HCT116 (cell line): ENCODE measurements around the gene LYRM4.

Experiments
- CTCF ChIP-seq, 3 experiments: fragments of 200-600 bp in 1 of 3; sonication (generic) in 1 of 3; IDR thresholded peaks in 2 of 3; conservative IDR thresholded peaks in 1 of 3; 2 replicates each; pipeline ENCODE4 v1.5.1; 2012 to 2017; ENCODE audit warnings: low read depth in 2 of 3, low read length in 2 of 3, antibody characterized with exemption in 1 of 3, borderline replicate concordance in 1 of 3, control low read depth in 1 of 3, mild to moderate bottlenecking in 1 of 3, mixed read lengths in 1 of 3, mixed run types in 1 of 3, moderate library complexity in 1 of 3; ENCODE audit not compliant: insufficient read depth in 1 of 3
- EZH2 ChIP-seq: fragments of 200-600 bp; sonication (generic); IDR thresholded peaks from 2 replicates; pipeline ENCODE4 v1.6.1; 2017; ENCODE audit warnings: antibody characterized with exemption, mixed run types
- POLR2A ChIP-seq: IDR thresholded peaks from 2 replicates; pipeline ENCODE4 v1.7.0; 2011; ENCODE audit warnings: borderline replicate concordance; ENCODE audit not compliant: insufficient read depth, insufficient read length; ENCODE audit errors: extremely low read depth
- TF ChIP-seq, protein P1 (sequence below): IDR thresholded peaks from 2 replicates; pipeline ENCODE4 v1.6.1; 2012
- TF ChIP-seq, protein P2 (sequence below): IDR thresholded peaks from 2 replicates; pipeline ENCODE4 v1.6.1; 2012

DNA sequence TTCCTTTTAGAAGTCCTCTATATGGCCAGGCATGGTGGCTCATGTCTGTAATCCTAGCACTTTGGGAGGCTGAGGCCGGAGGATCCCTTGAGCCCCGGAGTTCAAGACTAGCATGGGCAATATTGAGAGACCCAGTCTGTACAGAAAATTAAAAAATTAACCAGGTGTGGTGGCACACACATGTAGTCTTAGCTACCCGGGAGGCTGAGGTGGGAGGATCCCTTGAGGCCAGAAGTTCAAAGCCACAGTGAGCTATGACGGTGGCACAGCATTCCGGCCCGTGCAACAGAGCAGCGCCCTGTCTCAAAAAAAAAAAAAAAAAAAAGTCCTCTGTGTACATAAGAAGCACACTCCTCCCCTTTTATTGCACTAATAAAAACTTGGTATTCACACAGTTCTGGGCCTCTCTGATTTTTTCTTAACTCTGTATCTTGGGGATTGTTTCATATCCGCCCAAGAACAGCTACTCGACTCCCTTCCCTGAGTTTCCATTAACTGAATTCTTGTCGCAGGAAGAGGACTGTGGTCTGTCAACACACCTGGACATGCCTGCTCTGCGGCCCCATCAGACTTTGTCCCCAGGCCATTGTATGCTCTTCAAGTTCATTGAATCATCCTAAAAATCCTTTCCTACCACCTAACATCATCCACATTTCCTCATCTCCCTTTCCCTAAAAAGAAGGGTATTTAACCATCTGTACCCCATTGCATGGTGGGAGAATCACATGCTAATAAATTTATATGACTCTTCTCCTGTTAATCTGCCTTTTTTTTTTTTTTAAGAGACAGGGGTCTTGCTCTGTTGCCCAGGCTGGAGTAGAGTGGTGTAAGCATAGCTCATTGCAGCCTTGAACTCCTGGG lies 201.5 kb downstream of the LYRM4 start:
- TF ChIP-seq CTCF (IDR thresholded peaks at IDR 0.05 in 2 of 3, conservative IDR thresholded peaks at IDR 0.05 in 1 of 3; ENCODE audit: borderline replicate concordance in 1 of 3, insufficient read depth in 1 of 3, low read depth in 2 of 3, low read length in 2 of 3) = no peak
- TF ChIP-seq, protein P1, sequence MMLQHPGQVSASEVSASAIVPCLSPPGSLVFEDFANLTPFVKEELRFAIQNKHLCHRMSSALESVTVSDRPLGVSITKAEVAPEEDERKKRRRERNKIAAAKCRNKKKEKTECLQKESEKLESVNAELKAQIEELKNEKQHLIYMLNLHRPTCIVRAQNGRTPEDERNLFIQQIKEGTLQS = no peak
- no peak for TF ChIP-seq POLR2A
- TF ChIP-seq, protein P2, sequence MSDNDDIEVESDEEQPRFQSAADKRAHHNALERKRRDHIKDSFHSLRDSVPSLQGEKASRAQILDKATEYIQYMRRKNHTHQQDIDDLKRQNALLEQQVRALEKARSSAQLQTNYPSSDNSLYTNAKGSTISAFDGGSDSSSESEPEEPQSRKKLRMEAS = no peak
- TF ChIP-seq EZH2 = no peak
